C4-2B (cell line): Measurements from ENCODE around the gene MESD.

Experiments
- ZFX ChIP-seq: fragments of 450-650 bp; IDR thresholded peaks from 2 replicates; pipeline ENCODE4 v1.6.1; 2017
- TF ChIP-seq, protein P1 (sequence below): fragments of 450-650 bp; conservative IDR thresholded peaks from 2 replicates; pipeline ENCODE4 v1.5.1; 2017; ENCODE audit warnings: mild to moderate bottlenecking

DNA sequence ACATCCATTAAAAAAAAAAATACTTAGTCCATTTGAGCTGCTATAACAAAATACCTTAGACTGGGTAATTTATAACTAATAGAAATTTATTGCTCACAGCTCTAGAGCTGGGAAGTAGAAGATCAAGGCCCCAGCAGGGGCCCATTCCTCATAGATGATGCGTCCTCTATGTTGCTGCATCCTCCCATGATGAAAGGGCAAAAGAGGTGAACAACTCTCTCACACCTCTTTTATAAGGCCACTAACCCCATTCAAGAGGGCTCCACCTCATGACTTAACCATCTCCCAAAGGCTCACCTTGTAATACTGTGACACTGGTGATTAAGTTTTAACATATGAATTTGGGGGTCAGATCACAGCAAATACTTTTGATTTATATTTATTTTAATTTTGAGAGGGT lies 8.1 kb upstream of the MESD start:
- TF ChIP-seq, protein P1, sequence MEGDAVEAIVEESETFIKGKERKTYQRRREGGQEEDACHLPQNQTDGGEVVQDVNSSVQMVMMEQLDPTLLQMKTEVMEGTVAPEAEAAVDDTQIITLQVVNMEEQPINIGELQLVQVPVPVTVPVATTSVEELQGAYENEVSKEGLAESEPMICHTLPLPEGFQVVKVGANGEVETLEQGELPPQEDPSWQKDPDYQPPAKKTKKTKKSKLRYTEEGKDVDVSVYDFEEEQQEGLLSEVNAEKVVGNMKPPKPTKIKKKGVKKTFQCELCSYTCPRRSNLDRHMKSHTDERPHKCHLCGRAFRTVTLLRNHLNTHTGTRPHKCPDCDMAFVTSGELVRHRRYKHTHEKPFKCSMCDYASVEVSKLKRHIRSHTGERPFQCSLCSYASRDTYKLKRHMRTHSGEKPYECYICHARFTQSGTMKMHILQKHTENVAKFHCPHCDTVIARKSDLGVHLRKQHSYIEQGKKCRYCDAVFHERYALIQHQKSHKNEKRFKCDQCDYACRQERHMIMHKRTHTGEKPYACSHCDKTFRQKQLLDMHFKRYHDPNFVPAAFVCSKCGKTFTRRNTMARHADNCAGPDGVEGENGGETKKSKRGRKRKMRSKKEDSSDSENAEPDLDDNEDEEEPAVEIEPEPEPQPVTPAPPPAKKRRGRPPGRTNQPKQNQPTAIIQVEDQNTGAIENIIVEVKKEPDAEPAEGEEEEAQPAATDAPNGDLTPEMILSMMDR: no peak
- TF ChIP-seq ZFX: no peak
